DND-41 (cell line): ENCODE data around the gene ARSG.

Experiments used
- ATAC-seq: fragments of 200-7000 bp; cut with Tn5 transposase; 3 replicates; pipeline ENCODE4 v1.9.1; 2021; ENCODE audit warnings: low read depth; ENCODE audit not compliant: insufficient read depth
- DNase-seq: peaks from one replicate; pipeline ENCODE4 v3.0.0-alpha.2; 2020
- H2AFZ ChIP-seq: 2 replicates; pipeline ENCODE4 v1.6.0; 2012; ENCODE audit warnings: low read depth, low read length
- H3K27ac ChIP-seq: 2 replicates; pipeline ENCODE4 v1.5.1; 2012; ENCODE audit warnings: low read length, inconsistent platforms
- H3K27me3 ChIP-seq: fragments of 200-600 bp; sonication (generic); 2 replicates; pipeline ENCODE4 v1.6.0; 2012; ENCODE audit warnings: low read length, mild to moderate bottlenecking, inconsistent platforms; ENCODE audit not compliant: insufficient read depth, poor library complexity
- H3K36me3 ChIP-seq: 2 replicates; pipeline ENCODE4 v1.5.1; 2012; ENCODE audit warnings: low read length, inconsistent platforms; ENCODE audit not compliant: insufficient read depth
- H3K4me1 ChIP-seq: 2 replicates; pipeline ENCODE4 v1.5.1; 2012; ENCODE audit warnings: mild to moderate bottlenecking, low read length; ENCODE audit not compliant: insufficient read depth
- H3K4me2 ChIP-seq: 2 replicates; pipeline ENCODE4 v1.6.0; 2012; ENCODE audit warnings: mild to moderate bottlenecking, moderate library complexity, low read length, inconsistent platforms; ENCODE audit not compliant: insufficient read depth
- H3K4me3 ChIP-seq, 2 experiments: fragments of 200-600 bp in 1 of 2; shearing (Covaris generic) in 1 of 2; 2 replicates each; pipeline ENCODE4 v1.5.1; 2012 to 2016; ENCODE audit warnings: inconsistent platforms in 2 of 2, low read length in 2 of 2, mild to moderate bottlenecking in 2 of 2, low read depth in 1 of 2, moderate library complexity in 1 of 2
- H3K79me2 ChIP-seq: 2 replicates; pipeline ENCODE4 v1.6.0; 2012; ENCODE audit warnings: low read length, inconsistent platforms; ENCODE audit not compliant: insufficient read depth
- H3K9ac ChIP-seq: 2 replicates; pipeline ENCODE4 v1.6.0; 2012; ENCODE audit warnings: low read depth, mild to moderate bottlenecking, inconsistent platforms, low read length, moderate library complexity
- H3K9me3 ChIP-seq: 2 replicates; pipeline ENCODE4 v1.5.1; 2012; ENCODE audit warnings: low read length, moderate library complexity, mild to moderate bottlenecking, inconsistent platforms; ENCODE audit not compliant: insufficient read depth, severe bottlenecking
- H4K20me1 ChIP-seq: 2 replicates; pipeline ENCODE4 v1.6.0; 2012; ENCODE audit warnings: low read length; ENCODE audit not compliant: insufficient read depth
- CTCF ChIP-seq: IDR thresholded peaks from 2 replicates; pipeline ENCODE4 v1.5.1; 2012; ENCODE audit warnings: borderline replicate concordance, low read length, moderate library complexity, mild to moderate bottlenecking; ENCODE audit not compliant: poor library complexity, severe bottlenecking; ENCODE audit errors: extremely low read depth
- EZH2 ChIP-seq: IDR thresholded peaks from 3 replicates; pipeline ENCODE4 v1.6.1; 2012; ENCODE audit warnings: borderline replicate concordance, low read depth, mild to moderate bottlenecking, moderate library complexity, low read length, inconsistent platforms; ENCODE audit not compliant: severe bottlenecking

Gene ARSG

GRCh38 chr17:68383120-68383442, 91.8 kb downstream of the ARSG start:
- Histone ChIP-seq H2AFZ (peak overlapping the region; percentile 52; the same call in 1 of the 2 replicates), H3K4me1 (peaks cover 21% of the 10 kb centered on the region), H3K79me2 (no peaks in the 10 kb centered on the region), H3K4me3 (no peak overlapping the region), H3K36me3 (no peaks in the 10 kb centered on the region), H3K27me3 (no peaks in the 10 kb centered on the region), H3K9me3 (no peaks in the 10 kb centered on the region), H3K27ac (peak overlapping the region; percentile 79), H4K20me1 (no peaks in the 10 kb centered on the region), H3K9ac (peak overlapping the region; percentile 10), H3K4me2 (peak overlapping the region; percentile 52; the same call in 1 of the 2 replicates)
- ATAC-seq, result no peak
- TF ChIP-seq CTCF, result no peak
- TF ChIP-seq EZH2, result no peak
- DNase-seq, result no peak

GRCh38 chr17:68383443-68384321, 92.4 kb downstream of the ARSG start:
- Histone ChIP-seq H3K9ac (peak overlapping the region; percentile 10), H3K36me3 (no peaks in the 10 kb centered on the region)

GRCh38 chr17:68384471-68384870, 93.2 kb downstream of the ARSG start:
- H3K79me2 ChIP-seq, result no peaks in the 10 kb centered on the region
- ATAC-seq (no peak), DNase-seq (no peak)
- peak overlapping the region; percentile 79 for H3K27ac ChIP-seq
- H3K9me3 ChIP-seq, result no peaks in the 10 kb centered on the region
- no peaks in the 10 kb centered on the region for H3K27me3 ChIP-seq
- no peaks in the 10 kb centered on the region for H4K20me1 ChIP-seq
- H3K4me1 ChIP-seq, result peaks cover 26% of the 10 kb centered on the region
- H3K4me3 ChIP-seq, result no peak overlapping the region
- no peaks in the 10 kb centered on the region for H3K36me3 ChIP-seq
- H3K9ac ChIP-seq, result no peak overlapping the region
- peak overlapping the region; percentile 52 for H3K4me2 ChIP-seq
- no peak overlapping the region for H2AFZ ChIP-seq
- TF ChIP-seq EZH2 (no peak), CTCF (no peak)

More at GRCh38 chr17:68383443-68384321, 92.4 kb downstream of the ARSG start:
- Histone ChIP-seq H4K20me1 (no peaks in the 10 kb centered on the region), H3K27ac (peak overlapping the region; percentile 79), H3K79me2 (no peaks in the 10 kb centered on the region), H3K9me3 (no peaks in the 10 kb centered on the region), H3K27me3 (no peaks in the 10 kb centered on the region), H3K4me2 (peak overlapping the region; percentile 52), H2AFZ (peak overlapping the region; percentile 52; the same call in 1 of the 2 replicates), H3K4me3 (peak overlapping the region in 1 of 2 experiments; percentile 26; a peak in 1 of 4 replicates), H3K4me1 (peaks cover 21% of the 10 kb centered on the region)
- peak; percentile 96 for ATAC-seq
- TF ChIP-seq EZH2, result no peak
- no peak for TF ChIP-seq CTCF
- peak; percentile 79 for DNase-seq
